Ishikawa (cell line): Measurements from ENCODE around the gene DRP2.

ENCODE experiments used
- CEBPB ChIP-seq: IDR thresholded peaks from 2 replicates; pipeline ENCODE4 v1.6.1; 2012
- CREB1 ChIP-seq: IDR thresholded peaks from 2 replicates; pipeline ENCODE4 v1.6.1; 2012; ENCODE audit warnings: low read depth
- EGR1 ChIP-seq: IDR thresholded peaks from 2 replicates; pipeline ENCODE4 v1.6.1; 2012
- EP300 ChIP-seq: IDR thresholded peaks from 2 replicates; pipeline ENCODE4 v1.6.1; 2012; ENCODE audit warnings: borderline replicate concordance
- FOXM1 ChIP-seq: IDR thresholded peaks from 2 replicates; pipeline ENCODE4 v1.6.1; 2012; ENCODE audit warnings: low read depth, borderline replicate concordance
- NFIC ChIP-seq: IDR thresholded peaks from 2 replicates; pipeline ENCODE4 v1.6.1; 2012
- RAD21 ChIP-seq: IDR thresholded peaks from 2 replicates; pipeline ENCODE4 v1.6.1; 2012; ENCODE audit warnings: low read depth
- TAF1 ChIP-seq: IDR thresholded peaks from 2 replicates; pipeline ENCODE4 v1.6.1; 2012; ENCODE audit warnings: low read depth, mild to moderate bottlenecking
- TCF12 ChIP-seq: IDR thresholded peaks from 2 replicates; pipeline ENCODE4 v1.6.1; 2012; ENCODE audit warnings: low read depth
- TEAD4 ChIP-seq: IDR thresholded peaks from 2 replicates; pipeline ENCODE4 v1.6.1; 2012
- YY1 ChIP-seq: IDR thresholded peaks from 2 replicates; pipeline ENCODE4 v1.6.1; 2012; ENCODE audit warnings: low read depth
- ZBTB7A ChIP-seq: IDR thresholded peaks from 2 replicates; pipeline ENCODE4 v1.6.1; 2012; ENCODE audit warnings: low read depth
- TF ChIP-seq, protein P1 (sequence below): IDR thresholded peaks from 2 replicates; pipeline ENCODE4 v1.6.1; 2012; ENCODE audit warnings: low read depth, mild to moderate bottlenecking
- TF ChIP-seq, protein P2 (sequence below): IDR thresholded peaks from 2 replicates; pipeline ENCODE4 v1.6.1; 2012
- TF ChIP-seq, protein P3 (sequence below): IDR thresholded peaks from 2 replicates; pipeline ENCODE4 v1.6.1; 2012

DRP2 gene

GRCh38 chrX:101210630-101211029 is 9.0 kb upstream of the DRP2 start:
- TF ChIP-seq ZBTB7A: no peak

GRCh38 chrX:101217689-101218088 is 1.9 kb upstream of the DRP2 start:
- no peak for TF ChIP-seq RAD21
- no peak for TF ChIP-seq EGR1
- TF ChIP-seq, protein P1, sequence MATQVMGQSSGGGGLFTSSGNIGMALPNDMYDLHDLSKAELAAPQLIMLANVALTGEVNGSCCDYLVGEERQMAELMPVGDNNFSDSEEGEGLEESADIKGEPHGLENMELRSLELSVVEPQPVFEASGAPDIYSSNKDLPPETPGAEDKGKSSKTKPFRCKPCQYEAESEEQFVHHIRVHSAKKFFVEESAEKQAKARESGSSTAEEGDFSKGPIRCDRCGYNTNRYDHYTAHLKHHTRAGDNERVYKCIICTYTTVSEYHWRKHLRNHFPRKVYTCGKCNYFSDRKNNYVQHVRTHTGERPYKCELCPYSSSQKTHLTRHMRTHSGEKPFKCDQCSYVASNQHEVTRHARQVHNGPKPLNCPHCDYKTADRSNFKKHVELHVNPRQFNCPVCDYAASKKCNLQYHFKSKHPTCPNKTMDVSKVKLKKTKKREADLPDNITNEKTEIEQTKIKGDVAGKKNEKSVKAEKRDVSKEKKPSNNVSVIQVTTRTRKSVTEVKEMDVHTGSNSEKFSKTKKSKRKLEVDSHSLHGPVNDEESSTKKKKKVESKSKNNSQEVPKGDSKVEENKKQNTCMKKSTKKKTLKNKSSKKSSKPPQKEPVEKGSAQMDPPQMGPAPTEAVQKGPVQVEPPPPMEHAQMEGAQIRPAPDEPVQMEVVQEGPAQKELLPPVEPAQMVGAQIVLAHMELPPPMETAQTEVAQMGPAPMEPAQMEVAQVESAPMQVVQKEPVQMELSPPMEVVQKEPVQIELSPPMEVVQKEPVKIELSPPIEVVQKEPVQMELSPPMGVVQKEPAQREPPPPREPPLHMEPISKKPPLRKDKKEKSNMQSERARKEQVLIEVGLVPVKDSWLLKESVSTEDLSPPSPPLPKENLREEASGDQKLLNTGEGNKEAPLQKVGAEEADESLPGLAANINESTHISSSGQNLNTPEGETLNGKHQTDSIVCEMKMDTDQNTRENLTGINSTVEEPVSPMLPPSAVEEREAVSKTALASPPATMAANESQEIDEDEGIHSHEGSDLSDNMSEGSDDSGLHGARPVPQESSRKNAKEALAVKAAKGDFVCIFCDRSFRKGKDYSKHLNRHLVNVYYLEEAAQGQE: no peak
- no peak for TF ChIP-seq ZBTB7A
- no peak for TF ChIP-seq CREB1
- no peak for TF ChIP-seq NFIC
- TF ChIP-seq FOXM1: no peak

DNA sequence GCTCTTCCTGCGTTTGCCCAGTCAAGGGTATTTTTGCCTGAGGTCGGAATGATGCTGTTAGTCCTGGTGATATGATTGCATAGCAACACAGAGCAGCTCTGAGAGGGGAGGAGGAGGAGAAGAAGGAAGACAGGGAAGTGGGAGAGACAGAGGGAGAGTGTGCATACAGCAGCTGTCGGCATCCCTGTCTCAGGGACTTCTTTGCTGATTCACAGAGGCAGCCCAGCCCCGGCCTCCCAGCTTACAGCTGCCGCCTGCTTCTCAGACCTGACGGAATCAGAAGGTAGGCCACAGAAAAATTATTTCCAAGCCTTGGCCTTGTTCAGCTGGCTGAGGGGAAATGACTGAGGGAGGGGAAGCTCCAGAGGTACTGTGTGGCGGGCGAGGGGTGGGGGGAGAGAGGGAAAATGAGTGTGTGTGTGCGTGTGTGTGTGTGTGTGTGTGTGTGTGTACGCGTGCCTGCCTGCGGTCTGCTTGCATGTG is 319 bp downstream of the DRP2 start:
- TF ChIP-seq RAD21: no peak
- TF ChIP-seq, protein P2, sequence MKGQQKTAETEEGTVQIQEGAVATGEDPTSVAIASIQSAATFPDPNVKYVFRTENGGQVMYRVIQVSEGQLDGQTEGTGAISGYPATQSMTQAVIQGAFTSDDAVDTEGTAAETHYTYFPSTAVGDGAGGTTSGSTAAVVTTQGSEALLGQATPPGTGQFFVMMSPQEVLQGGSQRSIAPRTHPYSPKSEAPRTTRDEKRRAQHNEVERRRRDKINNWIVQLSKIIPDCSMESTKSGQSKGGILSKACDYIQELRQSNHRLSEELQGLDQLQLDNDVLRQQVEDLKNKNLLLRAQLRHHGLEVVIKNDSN: no peak
- no peak for TF ChIP-seq EGR1
- TF ChIP-seq, protein P3, sequence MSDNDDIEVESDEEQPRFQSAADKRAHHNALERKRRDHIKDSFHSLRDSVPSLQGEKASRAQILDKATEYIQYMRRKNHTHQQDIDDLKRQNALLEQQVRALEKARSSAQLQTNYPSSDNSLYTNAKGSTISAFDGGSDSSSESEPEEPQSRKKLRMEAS: no peak
- TF ChIP-seq TCF12: no peak
- no peak for TF ChIP-seq TAF1
- no peak for TF ChIP-seq ZBTB7A
- no peak for TF ChIP-seq CREB1
- no peak for TF ChIP-seq YY1
- no peak for TF ChIP-seq TEAD4
- no peak for TF ChIP-seq FOXM1
- TF ChIP-seq CEBPB: no peak
- TF ChIP-seq, protein P1: no peak
- no peak for TF ChIP-seq EP300
- TF ChIP-seq NFIC: no peak

- TF ChIP-seq EGR1 (no peak), NFIC (no peak), CREB1 (no peak), YY1 (no peak)
Observed at GRCh38 chrX:101220662-101221260, 1.2 kb downstream of the DRP2 start.

DNA sequence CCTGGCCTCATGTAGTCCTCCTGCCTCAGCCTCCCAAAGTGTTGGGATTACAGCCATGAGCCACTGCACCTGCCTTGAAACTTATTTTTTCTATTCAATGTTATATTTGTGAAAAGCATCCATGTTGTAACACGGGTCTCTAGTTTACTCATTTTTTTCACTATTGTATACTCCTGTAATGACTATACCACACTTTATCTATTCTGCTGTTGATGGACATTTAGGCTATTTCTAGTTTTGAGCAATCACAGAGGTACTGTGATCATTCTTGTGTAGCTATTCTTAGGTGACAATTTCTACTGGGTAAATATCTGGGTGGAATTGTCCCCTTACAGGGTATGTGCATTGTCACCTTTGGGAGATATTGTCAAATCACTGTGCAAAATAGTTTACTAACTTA is 3.6 kb downstream of the DRP2 start:
- TF ChIP-seq RAD21 (no peak), TAF1 (no peak), NFIC (no peak), YY1 (no peak), TEAD4 (no peak), CEBPB (no peak), FOXM1 (no peak), TCF12 (no peak), EP300 (no peak), EGR1 (no peak)
- TF ChIP-seq, protein P2: no peak
- TF ChIP-seq, protein P1: no peak
- TF ChIP-seq, protein P3: no peak
